Measurements from ENCODE around the gene C10orf105.

DNA sequence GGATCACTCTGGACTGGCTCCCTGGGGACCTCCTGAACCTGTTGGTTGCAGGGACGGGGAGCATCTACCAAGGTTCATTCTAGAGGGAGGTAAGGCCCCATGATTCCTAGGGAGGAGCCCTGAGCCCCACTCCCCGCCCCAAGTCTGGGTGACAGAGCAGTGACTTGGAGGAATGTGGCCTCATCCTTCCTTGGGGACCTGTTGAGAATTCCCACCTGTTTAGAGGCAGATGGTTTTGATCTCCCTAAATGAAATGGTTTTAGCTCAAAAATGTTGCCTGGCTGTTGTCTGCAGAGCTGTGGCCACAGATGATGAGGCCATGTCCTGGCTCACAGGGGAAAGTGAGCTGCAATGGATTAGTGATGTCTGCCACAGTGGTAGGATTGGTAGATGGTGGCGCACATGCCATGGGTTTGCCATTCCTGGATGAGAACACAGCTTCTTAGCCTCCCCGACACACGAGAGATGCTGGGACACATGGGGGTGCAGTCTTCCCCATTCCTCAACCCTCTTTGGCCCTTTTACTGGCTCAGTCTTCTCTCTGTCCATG is 12.3 kb downstream of the C10orf105 start:
- TF ChIP-seq POLR2AphosphoS5 (IDR thresholded peaks at IDR 0.05; ENCODE audit: borderline replicate concordance, low read depth, low read length) (no peak), EZH2 (IDR thresholded peaks at IDR 0.05) (no peak)

All from SK-N-MC (cell line).